Frontal cortex (tissue), 4 donors: ENCODE results near the gene CPLANE2. TPM values are rescaled to one million over a fixed set of nuclear protein-coding genes. Genes with fewer than 3 reads are reported as not detected.
A peak's percentile ranks its signal among the peaks of the same experiment; 100 is the strongest.
"Not testable (repeated sequence)": the region's sequence is repeated elsewhere in the genome, so short reads cannot be mapped to it uniquely, and the experiment has no call there.

Experiments used
- DNase-seq, 2 donors: peaks; one replicate each; pipeline ENCODE4 v3.0.0; 2012; ENCODE audit warnings: low spot score in 2 of 2
- FAIRE-seq: peaks from 2 replicates; lab custom pipeline; 2012; peaks lifted over from hg19 to GRCh38; lab: Jason Lieb, UNC
- total RNA-seq: library from RNA; depleted of rRNA; stranded (reverse); fragments of >200 nt; gene quantifications from one replicate; pipeline ENCODE4 v1.2.3, GENCODE V29; 2014
- donor health status: control.
- donor health status: control.
- donor health status: control.

CPLANE2 gene
- total RNA-seq, 1 donor from 2014 or later: 16.7 TPM

DNA sequence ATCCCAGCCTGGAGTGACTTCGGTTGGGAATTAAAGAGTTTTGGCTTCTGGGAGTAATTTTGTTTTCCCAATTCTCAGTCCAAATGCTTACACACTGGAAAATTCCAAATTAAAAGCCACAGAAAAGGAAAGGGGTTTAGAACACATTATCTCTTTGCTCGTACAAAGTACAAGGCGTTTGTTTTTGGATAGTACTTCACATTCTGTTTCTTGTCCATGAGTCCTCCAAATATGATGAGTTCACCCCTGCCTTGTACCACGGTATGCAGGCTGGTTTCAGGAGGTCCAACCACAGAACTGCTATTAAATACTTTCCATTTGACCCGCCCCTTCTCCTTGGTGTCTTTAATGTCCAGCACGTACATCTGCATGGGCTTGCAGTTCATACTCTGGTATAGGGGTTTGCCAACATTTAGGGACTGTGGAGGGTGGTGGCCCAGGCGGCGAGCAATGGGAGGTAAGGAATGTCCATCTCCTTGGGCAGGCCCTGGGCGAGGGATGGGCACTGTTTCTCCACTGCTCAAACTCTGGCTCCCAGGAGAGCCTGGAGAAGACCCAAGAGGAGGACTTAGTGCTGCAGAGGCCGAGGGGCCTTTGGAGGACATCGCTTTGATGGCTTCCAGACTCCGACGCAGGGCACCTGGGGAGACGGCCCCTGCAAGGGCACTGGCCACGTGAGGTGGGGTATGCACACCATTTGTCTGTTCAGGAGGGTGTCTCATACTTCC lies 13.7 kb upstream of the CPLANE2 start:
- DNase-seq (no peak), FAIRE-seq (no peak)

DNA sequence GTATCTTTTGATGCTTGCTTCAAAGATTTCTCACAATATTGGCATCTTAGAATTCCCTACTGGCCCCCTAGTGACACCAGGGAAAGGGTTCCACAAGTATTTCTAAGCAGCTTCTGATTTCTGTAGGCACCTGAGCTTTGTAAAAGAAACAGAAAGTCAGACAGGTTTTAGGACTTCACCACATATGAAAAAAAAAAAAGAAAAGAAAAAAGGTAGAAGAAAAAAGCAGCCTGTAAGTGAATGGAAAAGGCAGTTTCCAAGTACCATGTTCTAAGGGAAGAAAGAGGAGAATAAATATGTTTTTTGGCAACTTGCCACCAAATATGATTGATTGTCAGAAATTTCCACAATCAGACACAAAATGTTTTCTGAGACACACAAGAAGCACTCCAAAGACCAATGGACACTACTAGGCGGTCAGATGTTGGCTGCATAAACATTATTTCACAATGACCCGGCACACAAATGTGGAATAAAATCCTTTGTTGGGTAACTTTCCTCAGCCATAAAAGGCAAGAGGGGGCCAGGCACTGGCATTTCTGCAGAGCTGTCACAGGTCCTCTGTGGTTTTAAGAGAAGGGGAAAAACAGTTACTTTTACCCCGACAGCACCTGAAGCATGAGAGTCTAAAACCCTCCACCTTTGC lies 12.7 kb upstream of the CPLANE2 start:
- DNase-seq (no peak), FAIRE-seq (no peak)

DNA sequence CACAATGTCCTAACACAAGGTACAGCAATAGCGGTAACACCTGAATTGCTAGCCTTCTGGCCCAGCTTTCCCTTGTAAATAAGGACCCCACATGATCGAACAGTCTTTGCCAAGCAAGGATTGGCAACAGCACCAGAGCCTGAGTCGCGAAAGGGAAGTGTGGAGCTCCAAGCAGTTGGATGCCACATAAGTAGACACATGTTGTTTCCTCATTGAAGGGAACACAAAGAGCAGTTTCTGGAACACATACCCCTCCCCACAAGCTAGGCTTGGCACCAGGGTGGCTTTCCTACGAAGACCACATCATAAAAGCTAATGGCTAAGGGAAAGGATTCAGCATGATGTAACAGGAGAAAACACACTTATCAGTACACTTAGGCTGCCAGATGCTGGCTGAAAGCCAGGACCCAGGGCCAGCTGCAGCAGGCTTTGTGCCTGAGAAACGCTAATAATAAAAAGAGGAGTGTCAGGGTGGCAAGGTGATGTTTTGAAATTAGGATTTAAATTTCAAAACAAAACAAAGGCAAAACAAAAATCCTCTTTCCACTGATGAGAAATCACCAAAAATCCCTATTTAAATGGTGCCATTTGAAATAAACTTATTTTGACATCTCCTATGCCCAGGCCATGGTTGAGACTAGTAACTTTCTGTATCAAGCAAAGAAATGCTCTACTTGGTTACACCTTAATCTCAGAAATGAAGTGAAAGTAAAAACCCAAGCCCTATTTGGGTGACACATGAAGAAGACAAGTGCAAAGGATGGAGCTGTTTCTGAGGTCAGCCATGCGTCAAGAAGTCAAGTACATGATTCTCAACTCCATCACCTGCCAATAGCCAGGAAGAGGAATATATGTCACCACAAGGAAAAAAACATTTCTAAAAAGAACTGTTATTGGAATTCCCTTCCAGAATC lies 11.9 kb upstream of the CPLANE2 start:
- DNase-seq: peak in 1 of 2 donors; percentile 53
- FAIRE-seq: no peak

DNA sequence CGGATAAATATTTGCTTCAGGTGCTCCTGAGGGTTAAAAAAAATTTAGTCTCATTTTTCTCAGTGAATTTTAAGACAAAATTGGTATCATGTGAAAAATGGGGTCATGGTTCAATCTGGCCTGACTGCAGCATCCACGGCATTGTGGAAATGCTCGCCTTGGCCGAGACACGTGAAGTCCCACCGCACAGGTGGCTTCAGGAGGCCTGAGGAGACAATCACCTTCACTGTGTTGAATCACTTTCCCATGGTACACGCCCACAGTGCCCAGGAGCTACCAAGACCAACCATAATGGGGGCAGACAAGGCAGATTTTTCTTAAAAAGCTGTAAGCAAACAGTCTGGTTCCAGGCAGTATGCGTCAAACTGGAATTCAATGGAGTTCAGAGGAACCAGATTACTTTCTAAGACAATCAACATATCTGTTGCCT lies 11.0 kb upstream of the CPLANE2 start:
- FAIRE-seq: no peak
- DNase-seq: no peak

DNA sequence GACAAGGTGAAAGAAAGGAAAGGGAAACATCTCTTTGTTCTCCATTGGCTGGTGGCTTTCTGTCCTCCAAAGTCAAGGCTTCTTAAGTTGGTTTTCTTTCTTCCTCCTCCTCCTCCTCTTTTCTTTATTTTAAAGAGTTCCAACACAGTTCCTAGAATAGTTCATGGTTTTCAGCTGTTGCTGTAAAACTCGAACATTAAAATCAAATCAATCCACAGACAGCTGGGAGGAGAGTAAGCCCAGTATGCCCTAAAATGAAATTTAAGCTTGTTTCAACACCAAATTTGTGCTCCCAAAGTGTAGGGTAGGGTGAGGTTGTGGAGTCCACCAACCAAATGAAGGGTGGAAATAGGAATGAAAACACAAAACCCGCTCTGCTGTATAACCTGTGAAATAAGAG lies 10.5 kb upstream of the CPLANE2 start:
- DNase-seq (no peak), FAIRE-seq (no peak)

DNA sequence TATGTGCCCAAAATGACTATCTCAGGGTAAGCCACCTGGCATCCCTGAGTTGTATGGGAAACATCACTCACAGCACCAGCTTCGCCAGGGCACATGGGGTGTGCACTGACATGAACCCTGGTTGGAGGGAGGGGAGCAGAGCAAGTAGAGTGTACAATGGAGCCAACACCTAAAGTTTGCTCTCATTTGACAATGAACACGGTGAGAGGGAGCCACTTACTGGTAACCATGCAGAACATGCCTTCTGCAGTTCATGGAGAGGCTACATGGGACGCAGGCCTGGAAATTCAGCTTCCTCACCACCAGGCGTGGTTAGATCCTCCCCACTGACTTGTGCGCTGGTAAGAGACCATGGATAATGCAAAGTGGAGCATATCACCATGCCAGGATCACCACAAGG lies 10.0 kb upstream of the CPLANE2 start:
- DNase-seq: no peak

DNA sequence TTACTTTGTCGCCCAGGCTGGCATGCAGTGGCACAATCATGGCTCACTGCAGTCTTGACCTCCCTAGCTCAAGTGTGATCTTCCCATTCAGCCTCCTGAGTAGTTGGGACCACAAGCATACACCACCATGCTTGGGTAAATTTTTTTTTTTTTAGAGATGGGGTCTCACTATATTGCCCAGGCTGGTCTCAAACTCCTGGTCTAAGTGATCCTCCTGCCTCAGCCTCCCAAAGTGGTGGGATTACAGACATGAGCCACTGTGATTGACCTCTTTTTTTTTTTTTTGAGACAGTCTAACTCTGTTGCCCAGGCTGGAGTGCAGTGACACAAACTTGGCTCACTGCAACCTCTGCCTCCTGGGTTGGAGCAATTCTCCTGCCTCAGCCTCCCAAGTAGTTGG lies 9.3 kb upstream of the CPLANE2 start:
- FAIRE-seq, DNase-seq: not testable (repeated sequence)

More for the DNA sequence above, 10.0 kb upstream of the CPLANE2 start:
- FAIRE-seq: no peak

DNA sequence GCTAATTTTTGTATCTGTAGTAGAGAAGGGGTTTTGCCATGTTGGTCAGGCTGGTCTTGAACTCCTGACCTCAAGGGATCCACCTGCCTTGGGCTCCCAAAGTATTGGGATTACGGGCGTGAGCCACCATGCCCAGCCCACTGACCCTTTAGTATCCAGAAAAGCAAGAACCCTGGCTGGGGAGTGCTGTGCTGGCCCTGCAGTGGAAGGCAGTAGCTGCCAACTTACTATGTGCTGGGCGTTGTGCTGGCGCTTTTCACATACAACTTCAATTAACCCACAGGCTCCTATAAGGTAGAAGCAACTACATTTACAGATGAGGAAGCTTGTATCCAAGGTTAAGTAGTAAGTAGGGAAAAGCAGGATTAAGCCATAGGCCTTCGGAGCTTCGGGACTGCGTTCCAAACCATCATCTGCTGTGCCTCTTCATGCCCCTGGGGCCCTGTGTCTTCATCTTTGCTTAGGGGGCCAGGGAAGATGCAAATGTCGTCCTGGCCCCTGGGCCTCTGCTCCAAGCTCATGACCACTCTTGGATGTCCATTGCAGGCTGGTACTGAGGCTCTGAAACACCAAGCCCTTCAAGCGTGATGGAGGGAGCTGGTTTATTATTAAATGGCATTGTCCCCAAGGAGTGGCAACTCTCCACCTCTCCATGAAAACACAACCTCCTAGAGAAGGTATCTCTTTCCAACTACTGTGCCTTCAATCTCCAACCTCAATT lies 8.7 kb upstream of the CPLANE2 start:
- no peak for DNase-seq
- no peak for FAIRE-seq

DNA sequence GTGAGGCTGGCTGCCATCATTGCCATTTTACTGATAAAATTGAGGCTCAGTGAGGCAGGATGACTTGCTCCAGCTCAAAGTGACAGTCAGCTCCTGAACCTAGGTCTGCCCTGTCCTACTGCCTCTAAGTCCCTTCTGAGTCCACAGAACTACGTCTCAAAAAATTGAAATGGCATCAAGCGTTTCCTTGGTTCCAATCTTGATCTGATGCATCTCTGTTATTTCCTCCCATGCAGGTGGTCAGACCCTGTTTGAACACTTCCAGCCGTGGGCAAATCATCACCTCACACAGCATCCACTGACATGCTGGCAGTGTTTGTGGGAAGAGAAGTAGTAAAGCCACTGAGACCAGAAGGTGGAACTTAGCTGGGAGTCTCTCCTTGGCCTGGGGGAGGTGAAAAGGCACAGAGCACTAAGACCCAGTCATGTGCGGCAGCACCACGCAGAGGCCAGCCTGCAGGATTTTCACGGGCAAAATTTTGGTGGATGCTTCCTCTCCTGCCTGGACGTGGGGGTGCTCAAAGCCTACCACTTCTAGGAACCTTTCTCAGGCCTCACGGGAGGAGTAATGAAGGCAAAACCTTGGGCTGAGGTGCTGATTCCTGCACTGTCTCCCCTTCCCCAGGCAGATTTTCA lies 7.8 kb upstream of the CPLANE2 start:
- FAIRE-seq (no peak), DNase-seq (no peak)

DNA sequence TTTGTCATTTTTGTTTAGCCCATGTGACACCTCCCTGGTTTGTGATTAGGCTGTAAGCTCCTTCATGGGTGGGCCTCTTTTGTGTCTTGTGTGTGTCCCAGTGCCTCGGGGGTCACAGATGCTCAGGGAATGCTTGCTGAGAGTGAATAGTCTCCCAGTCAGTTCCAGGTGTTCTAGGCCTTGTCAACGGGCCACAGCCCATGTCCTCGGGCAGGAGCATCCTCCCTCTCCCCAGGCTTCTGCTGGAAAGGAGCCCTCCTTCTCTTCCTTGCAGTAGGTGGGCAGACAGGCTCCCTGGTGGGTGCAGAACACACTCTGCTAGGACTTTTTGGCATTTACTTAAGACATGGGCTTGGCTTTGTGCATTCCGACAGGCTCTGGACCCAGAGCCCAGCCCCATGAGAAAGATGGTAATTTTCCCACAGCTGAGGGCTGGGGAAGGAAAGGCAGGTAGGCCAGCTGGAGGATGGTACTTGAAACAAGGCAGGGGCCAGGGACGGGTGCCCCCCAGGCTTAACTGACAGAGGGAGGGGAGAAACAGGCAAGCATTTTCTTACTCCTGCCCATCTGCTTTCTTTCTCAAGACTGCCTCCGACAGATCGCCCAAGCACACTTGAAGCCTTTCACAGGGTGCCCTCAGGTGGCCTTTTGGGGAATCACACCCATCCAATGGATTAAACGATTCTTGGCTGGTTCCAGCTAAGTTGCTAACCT lies 7.1 kb upstream of the CPLANE2 start:
- no peak for FAIRE-seq
- DNase-seq: peak in 1 of 2 donors; percentile 75

DNA sequence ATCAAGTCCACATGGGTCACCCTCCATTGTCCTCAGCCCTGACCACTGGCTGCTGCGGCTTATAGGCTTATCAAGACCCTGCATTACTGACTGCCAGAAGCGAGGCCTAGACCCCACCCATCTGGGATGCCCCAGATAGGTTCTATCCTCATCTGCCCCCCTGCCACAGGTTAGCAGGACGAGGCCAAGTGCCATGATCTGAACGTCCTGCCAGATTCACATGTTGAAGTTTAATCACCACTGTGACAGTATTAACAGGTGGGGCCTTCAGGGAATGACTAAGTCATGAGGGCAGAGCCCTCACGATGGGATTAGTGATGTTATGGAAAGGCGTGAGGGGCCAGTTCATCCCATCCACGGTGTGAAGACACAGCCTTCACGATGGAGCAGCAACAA lies 6.2 kb upstream of the CPLANE2 start:
- FAIRE-seq (no peak), DNase-seq (no peak)

DNA sequence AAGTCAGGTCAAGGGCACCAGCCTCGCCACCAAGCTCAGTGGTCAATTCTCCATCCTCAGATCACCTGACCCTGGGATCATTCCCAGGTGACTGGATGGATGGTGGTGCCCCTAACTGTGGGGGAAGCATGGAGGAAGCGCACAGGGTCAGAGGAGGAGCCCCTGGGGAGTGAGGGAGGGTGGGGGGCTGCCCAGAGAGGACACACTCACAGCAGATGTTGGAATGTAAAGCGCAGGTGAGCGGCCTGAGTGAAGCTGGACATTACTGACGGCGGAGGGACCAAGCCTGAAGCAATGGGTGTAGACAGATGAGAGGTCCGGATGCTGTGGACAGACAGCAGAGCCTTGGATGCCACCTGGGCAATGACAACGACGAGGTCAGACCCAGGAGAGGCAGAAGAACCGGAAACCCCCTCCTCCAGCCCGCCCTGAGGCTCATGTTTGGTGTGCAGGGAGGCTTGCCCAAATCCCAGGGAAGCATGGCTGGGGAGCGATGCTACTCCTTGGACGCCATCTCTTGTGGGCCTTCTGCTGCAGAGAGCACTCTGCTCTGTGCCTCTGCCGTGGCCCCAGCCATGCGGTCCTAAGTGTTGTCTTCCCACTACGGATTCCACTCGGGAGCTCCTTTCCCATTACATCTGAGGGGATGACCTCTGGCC lies 5.7 kb upstream of the CPLANE2 start:
- no peak for FAIRE-seq

DNA sequence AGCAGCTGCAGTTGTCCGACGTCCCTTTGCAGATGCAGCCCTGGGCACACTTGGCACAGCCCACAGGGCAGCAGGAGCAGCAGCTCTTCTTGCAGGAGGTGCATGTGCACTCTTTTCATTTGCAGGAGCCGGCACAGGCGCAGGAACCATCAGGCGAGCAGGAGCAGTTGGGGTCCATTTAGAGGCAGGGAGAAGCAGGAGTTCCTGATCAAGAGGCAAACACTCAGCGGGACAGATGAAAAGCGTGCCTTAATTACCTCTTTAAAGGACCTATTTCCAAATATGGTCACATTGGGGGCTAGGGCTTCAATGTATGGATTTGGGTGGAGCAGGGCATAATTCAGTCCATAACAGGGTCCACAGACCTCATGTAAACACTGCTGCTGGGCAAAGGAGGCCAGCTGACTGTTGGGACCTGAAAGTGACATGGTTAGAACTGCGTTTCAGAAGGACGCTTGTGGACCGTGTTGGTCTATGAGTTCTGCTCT lies 4.3 kb upstream of the CPLANE2 start:
- no peak for FAIRE-seq
- DNase-seq: no peak

More for the DNA sequence above, 5.7 kb upstream of the CPLANE2 start:
- no peak for DNase-seq

DNA sequence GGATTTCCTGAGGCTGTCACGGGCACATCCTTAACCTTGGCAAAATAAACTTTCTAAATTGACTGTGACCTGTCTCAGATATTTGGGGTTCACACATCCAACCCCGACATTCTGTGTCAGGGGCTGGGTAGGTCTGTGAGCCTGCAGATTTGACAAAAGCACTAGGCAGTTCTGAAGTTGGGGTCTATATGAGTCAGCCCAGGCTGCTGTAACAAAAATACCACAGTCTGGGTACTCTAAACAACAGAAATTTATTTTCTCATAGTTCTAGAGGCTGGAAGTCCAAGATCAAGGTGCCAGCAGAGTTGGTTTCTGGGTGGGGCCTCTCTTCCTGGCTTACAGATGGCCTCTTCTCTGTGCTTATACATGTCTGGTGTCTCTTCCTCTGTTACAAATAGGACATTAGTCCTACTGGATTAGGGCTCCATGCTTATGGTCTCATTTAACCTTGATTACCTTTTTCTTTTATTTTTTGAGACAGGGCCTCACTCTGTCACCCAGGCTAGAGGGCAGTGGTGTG lies 3.0 kb upstream of the CPLANE2 start:
- DNase-seq (no peak), FAIRE-seq (no peak)

DNA sequence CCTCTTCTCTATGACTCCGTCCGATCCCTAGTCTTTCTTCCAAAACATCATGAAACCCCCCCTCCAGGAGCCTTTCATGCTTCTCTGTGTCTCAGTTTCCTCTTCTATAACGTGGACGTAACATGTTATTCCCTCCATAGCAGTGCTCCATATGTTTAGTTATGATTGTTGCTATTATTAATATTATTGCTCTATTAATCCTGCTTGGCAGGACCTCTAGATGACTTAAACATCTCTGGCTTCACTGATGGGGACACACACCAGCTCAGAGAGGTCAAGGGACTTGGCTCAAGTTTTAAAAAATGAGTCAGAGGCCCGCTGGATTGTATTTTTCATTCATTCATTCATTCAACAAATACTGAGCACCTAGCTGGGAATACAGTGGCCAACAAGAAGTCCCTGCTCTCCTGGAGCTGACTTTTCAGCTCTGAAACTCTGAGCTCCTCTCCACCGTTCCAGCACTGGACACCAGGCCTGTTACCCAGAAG lies 404 bp upstream of the CPLANE2 start:
- no peak for FAIRE-seq
- no peak for DNase-seq

DNA sequence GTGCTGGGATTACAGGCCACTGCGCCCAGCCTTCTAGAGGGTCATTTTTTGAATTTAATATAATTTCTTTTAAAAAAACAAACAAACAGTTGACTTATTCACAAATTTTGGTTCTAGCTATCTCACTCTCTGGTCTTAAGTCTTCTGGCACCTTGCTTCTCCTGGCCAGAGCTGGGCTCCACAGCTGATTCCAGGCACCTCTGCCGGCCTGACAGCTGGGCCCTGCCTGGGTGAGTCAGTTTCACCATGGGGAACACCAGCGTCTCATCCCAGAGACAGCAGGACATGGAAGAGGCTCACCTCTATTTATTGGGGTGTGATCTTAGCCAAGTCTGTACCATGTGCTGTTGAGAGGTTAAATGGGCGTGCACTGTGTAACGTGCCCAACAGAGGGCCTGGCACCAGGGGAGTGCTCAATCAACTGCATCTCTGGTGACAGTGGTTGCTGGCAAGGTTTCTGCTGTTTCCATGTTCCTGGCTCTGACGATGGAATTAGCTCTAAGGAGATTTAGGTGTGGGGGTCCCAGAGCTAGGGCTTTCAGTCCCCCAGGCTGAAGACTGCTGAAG lies 956 bp downstream of the CPLANE2 start:
- DNase-seq (no peak), FAIRE-seq (no peak)

DNA sequence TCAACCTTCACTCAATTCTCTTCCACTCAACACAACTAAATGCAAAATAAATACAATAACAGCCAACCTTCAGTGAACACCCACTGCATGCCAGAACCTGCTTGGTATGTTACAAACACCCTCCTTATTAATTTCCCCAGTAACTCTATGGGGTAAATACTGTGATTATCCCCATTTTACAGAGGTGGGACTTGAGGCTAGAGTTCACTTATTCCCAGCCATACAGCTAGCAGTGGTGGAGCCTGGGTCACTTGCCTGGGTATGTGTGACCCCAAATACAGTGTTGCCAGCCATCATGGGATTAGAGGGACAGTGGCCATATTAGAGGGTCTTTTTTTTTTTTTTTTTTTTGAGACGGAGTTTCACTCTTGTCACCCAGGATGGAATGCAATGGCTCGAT lies 1.6 kb downstream of the CPLANE2 start:
- DNase-seq (no peak), FAIRE-seq (no peak)
